UCSD-AML1 (cell line): ENCODE measurements around the gene CRIP2.

Source experiments
- DNase-seq: peaks from one replicate; lab custom pipeline; 2025; ENCODE audit not compliant: unreplicated experiment; lab: John Stamatoyannopoulos, UW

The CRIP2 gene

DNA sequence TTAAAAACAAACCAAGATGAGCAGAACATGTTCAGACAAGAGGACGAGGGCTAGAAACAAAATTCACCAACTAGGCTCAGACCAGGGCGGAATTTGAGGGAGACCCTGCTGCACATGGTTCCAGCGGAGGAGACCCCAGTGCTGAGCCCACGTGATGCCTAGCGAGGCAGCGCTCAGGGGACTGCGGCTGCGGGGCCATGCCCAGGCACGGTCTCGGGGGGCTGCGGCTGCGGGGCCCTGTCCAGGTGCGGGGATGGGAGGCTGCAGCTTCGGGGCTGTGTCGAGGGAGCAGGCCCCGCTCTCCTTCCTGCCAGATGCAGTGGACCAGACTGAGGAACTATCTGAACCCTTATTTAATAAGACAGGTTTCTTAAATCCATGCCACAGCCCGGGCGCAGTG, 12.7 kb upstream of the CRIP2 start:
- DNase-seq = no peak

DNA sequence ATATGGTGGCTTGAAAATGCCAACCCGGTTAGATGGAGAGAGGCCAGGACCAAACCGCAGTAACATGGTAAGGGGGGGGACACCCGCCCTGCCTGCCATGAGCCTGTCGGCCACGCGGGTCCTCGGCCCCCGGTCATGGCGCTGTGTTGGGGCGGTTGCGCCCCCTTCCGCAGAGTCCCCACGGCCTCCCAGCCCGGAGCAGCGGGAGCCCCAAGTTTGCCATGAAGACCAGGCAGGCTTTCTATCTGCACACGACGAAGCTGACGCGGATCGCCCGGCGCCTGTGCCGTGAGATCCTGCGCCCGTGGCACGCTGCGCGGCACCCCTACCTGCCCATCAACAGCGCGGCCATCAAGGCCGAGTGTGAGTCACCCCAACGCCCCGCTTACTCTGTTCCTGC, 10.1 kb upstream of the CRIP2 start:
- no peak for DNase-seq

DNA sequence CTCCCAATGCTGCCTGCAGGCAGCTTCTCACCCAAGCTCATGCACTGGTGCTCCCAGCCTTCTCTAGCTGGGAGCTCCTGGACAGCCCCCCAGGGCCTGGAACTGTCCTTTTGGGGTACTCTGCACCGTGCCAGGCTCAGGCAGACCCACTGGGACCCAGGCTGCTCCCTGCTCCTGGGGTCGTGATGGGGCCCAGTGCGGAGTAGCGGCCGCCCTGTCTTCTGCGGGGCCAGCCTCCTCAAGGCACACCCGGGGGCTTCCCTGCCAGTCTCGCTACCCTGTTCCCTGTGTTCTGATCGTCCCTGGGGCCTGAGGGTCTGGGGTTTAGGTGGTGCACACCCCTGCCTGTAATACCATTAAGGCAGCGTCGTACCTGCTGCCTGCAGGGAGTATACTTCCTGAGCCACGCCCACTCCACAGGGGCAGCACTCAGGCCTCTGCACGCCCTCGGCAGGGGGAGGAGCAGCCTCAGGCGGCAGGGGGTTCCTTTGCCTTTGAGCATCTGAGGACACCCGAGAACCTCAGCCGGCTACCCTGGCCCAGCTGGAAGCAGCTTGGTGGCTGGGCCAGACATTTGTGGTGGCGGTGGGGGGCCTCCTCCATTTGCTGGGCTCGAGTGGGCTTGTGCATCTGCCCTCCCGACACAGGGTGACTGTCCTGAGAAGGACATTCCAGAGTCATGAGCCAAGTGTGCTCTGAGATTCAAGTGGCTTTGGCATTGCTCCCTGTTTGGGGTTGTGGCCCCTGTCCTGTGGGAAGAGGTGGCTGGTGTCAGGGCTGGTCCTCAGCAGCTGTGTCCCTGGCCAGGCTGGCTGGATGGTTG, 9.2 kb upstream of the CRIP2 start:
- DNase-seq = no peak

DNA sequence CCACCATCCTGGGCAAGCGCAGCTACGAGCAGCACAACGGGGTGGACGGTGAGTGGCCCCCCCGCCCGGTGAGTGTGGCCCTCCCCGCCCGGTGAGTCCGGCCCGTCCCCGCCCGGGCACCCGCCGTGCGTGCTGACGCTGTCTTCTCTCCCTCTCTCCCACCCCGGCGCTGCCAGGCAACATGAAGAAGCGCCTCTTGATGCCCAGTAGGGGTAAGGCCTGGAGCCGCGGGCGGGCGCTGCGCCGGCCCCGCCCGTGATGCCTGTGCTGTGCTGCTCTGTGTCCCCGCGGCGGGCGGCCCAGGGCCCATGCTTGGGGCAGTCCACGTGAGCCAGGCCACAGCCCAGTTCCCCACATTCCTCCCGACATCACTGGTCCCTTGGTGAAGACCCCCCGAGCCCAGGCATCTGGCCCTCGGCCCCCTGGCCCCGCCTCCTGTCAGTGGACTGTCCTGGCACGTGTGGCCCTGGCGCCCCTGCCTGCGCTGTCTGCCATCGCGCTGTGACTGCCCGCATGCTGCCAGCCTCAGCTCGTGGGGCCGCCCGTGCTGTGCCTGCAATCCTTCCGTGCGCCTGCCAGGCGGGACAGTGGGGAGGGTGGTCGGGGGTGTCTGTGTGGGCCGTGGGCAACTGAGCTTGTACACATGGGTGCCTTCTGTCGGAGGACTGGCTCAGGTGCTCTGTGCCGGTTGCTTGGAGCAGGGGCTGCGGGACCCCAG, 7.9 kb upstream of the CRIP2 start:
- DNase-seq = no peak

DNA sequence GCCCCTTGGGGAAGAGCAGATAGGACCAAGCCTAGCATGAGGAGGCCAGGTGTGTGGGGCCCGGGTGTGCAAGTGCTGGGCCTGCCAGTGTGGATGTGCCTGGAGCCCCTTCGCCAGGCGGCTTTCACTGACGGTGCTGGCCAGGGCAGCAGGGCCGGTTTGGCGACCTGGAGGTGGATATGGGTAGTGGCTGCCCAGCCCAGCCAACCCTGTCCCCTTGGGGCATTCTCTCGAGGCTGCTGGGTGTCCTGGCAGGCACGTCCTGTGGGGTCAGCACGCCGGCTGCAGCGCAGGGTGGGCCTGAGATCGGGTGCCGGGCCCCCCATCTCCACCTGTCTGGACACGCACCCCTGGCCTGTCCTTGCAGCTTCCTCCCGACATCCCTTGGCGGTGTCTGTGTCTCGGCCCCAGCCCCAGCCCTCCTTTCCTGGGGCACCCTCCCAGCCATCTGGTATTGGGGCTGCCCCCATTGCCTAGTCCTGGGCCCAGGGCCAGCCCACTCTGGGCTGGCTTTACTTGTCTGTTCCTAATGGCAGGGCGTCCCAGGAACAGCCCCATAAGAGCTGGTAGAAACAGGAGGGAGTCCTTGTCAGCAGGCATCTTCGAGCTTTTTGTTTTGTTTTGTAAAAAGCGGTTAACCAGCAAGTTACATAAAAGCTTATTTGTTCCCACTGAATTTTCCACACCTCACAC, 7.2 kb upstream of the CRIP2 start:
- no peak for DNase-seq

DNA sequence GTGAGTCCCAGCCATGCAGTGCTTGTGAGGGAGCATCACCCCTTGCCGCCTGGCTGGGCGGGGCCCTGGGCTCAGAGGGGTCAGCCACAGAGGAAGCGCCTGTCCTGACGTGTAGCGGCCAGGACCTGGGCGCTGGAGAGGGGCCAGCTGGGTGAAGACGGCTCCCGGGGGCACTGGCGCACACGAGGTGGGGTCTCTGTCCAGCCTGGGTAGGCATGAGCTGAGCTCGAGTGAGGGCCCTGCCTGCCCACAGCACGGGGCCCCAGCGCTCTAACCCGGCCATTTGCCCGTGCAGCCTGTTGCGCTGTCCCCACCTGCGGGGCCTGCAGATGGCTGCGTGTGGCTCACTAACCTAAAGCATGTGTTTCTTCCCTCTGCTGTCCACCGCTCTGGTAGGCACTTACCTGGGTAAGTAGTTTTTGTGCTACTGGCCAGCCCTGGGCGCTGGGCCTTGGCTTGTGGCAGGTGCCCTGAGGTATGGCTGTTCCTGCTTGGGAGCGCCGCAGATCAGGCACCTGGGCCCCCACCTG, 6.6 kb upstream of the CRIP2 start:
- no peak for DNase-seq

DNA sequence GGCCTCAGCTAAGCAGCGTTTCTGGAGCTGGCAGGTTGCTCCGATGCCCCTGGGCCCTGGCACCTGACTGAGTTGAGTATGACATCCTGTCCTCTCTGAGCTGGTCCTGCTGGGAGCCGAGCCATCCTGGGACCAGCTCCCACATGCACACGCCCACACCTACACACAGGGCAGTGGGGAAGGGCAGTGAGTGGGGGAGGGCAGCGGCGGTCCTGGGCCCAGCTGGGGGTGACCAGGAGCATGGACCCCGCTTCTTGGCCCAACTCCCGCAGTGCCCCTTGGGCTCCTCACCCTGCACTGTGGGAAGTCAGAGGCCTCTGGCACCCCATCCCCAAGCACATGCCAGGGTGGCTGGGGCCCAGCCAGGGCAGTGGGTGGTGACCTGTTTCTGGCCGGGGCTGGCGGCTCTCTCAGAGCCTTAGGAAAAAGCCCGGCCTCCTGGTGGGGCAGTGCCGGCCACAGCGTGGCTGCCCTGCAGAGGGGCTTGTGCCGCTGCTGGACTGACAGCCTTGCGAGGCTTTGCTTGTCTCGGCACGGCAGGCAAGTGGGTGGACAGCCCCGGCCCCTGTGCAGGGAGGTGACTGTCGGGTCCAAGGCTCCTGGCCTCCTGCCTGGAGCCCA, 5.9 kb upstream of the CRIP2 start:
- no peak for DNase-seq

DNA sequence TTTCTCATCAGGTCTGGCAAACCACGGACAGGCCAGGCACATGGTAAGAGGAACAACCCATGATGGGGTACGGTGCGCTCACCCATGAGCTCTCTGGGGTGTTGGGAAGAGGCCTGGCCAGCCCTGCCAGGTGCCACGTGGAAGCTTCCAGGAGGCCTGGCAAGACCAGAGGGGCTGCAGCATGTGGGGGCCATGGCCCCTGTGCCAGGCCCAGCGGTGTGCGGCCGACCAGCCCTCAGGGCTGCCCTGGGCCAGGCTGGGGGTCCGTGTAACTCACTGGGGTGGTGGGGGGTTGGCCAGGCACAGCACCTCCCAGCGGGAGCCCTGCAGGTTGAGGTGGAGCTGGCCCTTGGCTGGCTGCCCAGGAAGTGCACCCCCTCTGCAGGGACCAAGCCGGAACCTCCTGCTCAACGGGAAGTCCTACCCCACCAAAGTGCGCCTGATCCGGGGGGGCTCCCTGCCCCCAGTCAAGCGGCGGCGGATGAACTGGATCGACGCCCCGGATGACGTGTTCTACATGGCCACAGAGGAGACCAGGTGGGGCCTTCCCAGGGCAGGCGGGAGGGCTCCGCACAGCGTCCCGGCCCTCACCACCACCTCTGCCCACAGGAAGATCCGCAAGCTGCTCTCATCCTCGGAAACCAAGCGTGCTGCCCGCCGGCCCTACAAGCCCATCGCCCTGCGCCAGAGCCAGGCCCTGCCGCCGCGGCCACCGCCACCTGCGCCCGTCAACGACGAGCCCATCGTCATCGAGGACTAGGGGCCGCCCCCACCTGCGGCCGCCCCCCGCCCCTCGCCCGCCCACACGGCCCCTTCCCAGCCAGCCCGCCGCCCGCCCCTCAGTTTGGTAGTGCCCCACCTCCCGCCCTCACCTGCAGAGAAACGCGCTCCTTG, 4.9 kb upstream of the CRIP2 start:
- DNase-seq = no peak

DNA sequence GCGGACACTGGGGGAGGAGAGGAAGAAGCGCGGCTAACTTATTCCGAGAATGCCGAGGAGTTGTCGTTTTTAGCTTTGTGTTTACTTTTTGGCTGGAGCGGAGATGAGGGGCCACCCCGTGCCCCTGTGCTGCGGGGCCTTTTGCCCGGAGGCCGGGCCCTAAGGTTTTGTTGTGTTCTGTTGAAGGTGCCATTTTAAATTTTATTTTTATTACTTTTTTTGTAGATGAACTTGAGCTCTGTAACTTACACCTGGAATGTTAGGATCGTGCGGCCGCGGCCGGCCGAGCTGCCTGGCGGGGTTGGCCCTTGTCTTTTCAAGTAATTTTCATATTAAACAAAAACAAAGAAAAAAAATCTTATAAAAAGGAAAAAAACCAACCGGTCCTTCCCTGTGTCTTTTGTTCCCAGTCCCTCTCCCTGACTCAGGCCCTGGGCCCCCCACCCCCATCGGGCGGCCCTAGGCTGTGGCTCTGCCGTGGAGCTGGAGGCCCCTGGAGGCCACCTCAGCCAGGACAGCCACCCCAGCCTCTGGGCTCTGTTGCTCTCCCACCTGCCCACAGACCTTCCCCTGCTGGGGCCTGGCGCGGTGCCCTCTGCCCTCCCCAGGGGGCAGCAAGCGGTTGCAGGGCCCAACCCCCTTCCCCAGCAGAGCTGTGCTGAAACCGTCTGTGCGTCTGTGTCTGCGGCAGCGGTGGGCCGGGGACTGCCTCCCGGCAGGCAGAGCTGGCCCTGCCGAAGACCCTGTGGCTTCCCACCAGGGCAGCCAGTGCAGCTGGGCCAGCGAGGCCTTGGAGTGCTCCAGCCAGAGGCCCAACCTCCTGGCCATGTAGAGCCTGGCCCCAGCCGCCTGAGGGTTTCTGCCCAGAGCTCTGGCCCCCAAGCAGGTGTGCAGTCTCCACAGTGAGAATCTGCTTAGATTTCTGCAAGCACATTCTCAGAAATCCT, 4.0 kb upstream of the CRIP2 start:
- no peak for DNase-seq

DNA sequence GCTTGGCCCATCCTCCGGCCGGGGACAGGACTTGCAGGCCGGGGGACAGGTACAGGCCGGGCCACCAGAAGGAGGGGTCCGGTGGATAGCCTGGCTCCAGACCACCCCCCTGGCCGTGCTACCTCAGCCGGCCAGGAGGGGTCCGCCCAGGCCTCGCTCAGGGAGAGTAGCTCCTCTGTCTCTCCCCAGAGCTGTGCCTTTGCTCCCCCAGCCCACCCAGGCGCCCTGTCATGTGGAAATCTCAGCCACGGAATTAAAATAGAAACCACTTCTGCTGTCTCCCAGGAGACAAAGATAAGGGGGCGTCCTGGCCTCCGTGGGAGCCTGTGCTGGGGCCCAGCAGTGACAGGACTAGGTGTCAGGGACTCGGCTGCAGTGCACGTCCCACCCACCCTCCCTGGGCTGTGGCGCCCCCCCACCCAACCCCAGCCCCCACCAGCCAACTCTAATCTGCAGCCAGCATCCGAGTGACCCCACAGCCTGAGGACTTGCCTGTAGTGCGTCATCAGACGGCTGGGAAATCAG, 3.3 kb upstream of the CRIP2 start:
- DNase-seq = no peak

DNA sequence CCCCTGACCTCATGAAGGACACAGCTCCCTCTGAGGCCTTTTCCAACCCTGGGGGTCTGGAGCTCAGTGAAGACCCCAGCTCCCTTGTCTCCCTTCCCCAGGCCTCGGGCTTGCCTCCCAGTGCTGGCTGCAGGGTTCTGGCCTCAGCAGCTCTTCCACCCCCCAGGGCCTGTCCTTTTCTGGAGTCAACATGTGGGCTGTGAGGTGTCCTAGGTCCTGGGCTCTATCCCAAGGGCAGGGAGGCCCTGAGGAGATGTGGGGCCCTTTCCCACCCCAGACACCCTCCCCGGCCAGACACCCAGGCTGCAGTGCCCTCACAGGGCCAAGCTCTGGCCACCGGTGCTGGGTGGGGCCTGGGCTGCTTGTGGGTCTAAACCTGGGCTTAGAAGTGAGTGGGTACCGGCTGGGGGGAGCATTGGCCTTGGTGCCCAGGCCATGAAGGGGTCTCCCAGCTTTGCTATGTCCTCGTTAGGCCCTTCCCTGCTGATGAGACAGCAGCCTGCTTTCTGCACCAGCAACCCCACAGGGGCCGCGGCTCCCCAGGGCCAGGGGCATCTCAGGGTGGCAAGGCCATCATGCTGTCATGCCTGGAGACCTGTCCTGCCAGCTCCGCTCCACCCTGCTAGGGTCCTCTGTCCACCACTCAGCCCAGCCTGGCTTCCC, 2.7 kb upstream of the CRIP2 start:
- no peak for DNase-seq

DNA sequence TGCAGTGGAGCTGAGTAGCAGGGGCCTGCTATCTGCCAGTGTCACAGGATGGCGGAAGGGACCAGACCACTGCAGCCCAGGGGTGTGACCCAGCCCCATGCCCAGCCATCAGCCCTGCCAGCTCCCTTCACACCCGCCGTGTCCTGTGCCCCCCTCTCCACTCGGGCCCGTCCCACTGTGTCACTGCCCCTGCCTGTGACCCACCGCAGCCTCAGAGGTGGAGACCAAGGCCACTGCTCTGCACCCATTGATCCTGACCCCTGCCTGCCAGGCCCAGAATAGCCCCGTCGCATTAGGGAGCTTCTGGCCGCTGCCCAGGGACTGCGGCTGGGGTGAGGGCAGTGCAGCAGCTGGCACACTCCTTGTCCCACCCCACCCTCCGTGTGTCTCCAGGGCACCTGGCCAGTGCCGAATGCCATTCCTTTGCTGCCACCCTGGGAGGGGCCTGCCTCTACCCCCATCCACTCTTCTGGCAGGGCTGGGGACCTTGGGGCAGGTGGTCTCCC, 2.1 kb upstream of the CRIP2 start:
- DNase-seq = no peak

DNA sequence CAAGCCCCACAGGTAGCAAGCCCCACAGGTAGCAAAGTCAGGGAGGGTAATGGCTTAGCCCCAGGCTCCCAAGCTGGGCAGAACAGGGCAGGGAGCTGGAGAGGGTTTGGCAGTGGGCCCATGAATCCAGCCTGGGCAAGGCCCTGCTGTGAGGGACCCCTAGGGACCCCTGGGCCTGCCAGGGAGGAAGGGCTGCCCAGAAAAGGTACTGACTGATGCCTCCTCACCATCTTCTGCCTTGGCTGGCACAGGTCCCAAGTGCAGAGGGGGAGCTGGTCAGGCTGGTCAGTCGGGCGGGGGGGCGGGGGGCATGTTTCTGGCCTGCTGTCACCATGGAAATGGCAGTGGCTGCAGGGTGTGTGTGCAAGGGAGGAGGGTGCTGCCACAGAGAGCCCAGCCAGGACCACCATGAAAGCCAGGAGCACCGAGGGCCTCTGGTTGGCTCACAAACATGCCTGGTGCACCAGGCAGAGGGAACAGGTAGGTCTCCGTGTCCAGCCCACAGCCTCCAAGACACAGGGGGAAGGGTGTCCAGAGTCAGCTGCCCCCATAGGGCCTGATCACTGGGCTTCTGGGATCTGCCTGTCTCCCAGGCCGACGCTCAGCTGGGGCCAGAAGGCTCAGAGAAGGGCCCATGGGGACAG, 1.5 kb upstream of the CRIP2 start:
- no peak for DNase-seq

DNA sequence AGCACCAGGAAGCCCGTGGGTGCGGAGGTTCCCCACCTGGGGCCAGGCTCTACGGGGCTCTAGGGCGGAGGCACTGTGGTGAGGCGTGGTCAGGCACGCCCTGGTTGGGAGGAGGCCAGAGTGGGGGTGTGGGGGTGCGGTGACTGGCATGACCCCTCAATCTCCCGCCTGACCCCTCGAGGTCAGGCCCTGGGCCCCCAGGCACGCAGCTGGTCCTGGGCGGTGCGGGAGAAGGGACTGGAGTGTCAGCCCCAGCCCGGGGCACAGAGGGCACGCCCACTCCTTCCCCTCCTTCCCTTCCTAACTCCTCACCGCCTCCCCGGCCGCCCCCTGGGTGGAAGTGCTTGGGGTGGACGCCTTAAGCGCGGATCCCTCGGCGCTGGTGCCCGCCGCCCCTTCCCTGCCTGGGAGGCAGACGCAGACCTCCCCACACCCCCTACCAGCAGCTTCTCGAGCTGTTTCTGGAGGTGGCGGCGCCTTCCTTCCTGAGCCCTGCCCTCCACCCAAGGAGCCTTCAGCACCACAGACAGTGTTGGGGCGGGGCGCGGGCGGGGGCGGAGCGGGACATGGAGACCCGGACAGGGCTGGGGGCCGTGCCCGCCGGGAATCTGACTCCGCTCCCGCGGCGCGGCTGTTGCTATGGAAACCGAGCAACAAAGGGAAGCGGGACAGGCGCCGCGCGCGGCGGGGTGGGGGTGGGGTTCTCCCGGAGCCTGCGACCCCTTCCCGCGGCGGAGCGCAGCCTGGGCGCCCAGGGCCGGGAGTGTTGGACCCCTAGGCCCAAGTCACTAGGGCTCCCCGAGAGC, 741 bp upstream of the CRIP2 start:
- DNase-seq = peak; percentile 63

DNA sequence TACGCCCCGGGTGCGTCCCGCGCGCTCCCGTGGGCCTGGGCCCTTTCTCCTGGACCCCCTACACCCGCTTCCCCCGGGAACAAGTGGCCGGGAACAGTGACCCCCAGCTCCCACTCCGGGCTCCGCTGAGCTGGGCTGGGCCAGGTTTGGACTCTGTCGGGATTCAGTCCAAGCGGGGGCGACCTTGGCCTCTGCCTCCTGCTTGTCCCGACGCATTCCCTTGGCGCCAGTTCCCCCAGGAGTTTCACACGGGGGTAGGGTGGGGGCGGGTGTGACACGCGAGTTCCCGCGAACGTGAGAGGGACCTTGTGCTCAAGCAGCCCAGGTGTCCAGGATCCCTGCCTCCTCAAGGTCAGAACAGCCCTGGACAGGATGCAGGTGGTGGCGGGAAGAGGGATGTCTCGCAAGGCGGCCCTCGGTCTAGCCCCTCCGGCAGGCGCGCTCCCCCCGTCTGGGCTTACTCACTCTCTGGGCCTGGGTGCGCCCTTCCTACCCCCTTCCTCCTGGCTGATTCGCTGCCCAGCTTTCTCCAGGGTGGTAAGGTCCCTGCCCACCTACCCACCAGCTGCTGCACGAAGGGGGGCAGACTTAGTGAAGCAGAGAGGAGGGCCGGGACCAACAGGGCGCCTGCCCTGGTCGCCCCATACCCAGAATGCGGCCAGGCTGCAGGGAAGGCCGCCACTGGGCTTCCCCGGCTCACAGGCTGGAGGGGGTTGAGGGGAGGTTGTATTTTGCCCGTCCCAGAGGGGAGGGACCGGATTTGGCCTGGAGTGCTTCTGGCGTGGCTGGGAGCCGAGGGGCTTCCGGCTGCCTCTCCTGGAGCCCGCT, 862 bp downstream of the CRIP2 start:
- no peak for DNase-seq
